SU-DHL-6 (cell line): ENCODE measurements around the gene CTDSP1.
A peak's percentile ranks its signal among the peaks of the same experiment; 100 is the strongest.

Experiments used
- H2AFZ ChIP-seq: fragments of 200-600 bp; sonication (generic); 2 replicates; pipeline ENCODE4 v1.6.1; 2014; ENCODE audit warnings: low read depth, mild to moderate bottlenecking, moderate library complexity, mixed read lengths, antibody characterized with exemption, low read length; ENCODE audit not compliant: severe bottlenecking
- H3F3A ChIP-seq: fragments of 200-600 bp; shearing (Covaris generic); 2 replicates; pipeline ENCODE4 v1.6.0; 2016; ENCODE audit warnings: antibody characterized with exemption, mild to moderate bottlenecking; ENCODE audit not compliant: insufficient read depth
- H3K27ac ChIP-seq: fragments of 200-600 bp; sonication (generic); 2 replicates; pipeline ENCODE4 v1.5.1; 2016; ENCODE audit warnings: low read depth, mild to moderate bottlenecking, low read length, moderate library complexity, mixed read lengths
- H3K27me3 ChIP-seq: fragments of 200-600 bp; sonication (generic), shearing (Covaris generic); 2 replicates; pipeline ENCODE4 v1.6.0; 2014; ENCODE audit warnings: mild to moderate bottlenecking, low read length
- H3K36me3 ChIP-seq: fragments of 200-600 bp; sonication (generic); 2 replicates; pipeline ENCODE4 v1.6.1; 2014; ENCODE audit warnings: mild to moderate bottlenecking, low read length, mixed read lengths
- H3K4me2 ChIP-seq: fragments of 300-600, 200-600 bp; shearing (Covaris generic), sonication (generic); 2 replicates; pipeline ENCODE4 v1.6.0; 2014; ENCODE audit warnings: low read length, low read depth, mild to moderate bottlenecking; ENCODE audit not compliant: poor library complexity, severe bottlenecking
- H3K4me3 ChIP-seq: fragments of 200-600 bp; sonication (generic); 2 replicates; pipeline ENCODE4 v1.5.1; 2014; ENCODE audit warnings: antibody characterized with exemption, low read length, mild to moderate bottlenecking, mixed read lengths; ENCODE audit not compliant: insufficient read depth, poor library complexity, severe bottlenecking
- H3K79me2 ChIP-seq: fragments of 200-600 bp; sonication (generic); 2 replicates; pipeline ENCODE4 v1.6.1; 2014; ENCODE audit warnings: mild to moderate bottlenecking, low read length, moderate library complexity; ENCODE audit not compliant: insufficient read depth
- H3K9ac ChIP-seq: fragments of 200-600 bp; sonication (generic); 2 replicates; pipeline ENCODE4 v1.7.0; 2014; ENCODE audit warnings: mild to moderate bottlenecking, low read length
- H3K9me2 ChIP-seq: fragments of 200-600 bp; sonication (generic); replicated peaks from 2 replicates; pipeline ENCODE4 v1.6.1; 2014; ENCODE audit warnings: low read length; ENCODE audit not compliant: insufficient read depth
- H3K9me3 ChIP-seq: fragments of 200-600 bp; sonication (generic); 2 replicates; pipeline ENCODE4 v1.6.1; 2014; ENCODE audit warnings: low read length, mixed read lengths; ENCODE audit not compliant: insufficient read depth
- H4K20me1 ChIP-seq: fragments of 200-600 bp; sonication (generic); 2 replicates; pipeline ENCODE4 v1.6.1; 2014; ENCODE audit warnings: low read depth, mild to moderate bottlenecking, antibody characterized with exemption, low read length, moderate library complexity, mixed read lengths
- CTCF ChIP-seq: fragments of 200-600 bp; sonication (generic); IDR thresholded peaks from one replicate; pipeline ENCODE4 v1.5.1; 2017; ENCODE audit warnings: antibody characterized with exemption, mild to moderate bottlenecking, low read length, moderate library complexity; ENCODE audit not compliant: insufficient read depth, poor library complexity, severe bottlenecking
- EZH2phosphoT487 ChIP-seq: fragments of 200-600 bp; sonication (generic), shearing (Covaris generic); conservative IDR thresholded peaks from 2 replicates; pipeline ENCODE4 v1.6.1; 2018; ENCODE audit warnings: mild to moderate bottlenecking, antibody characterized with exemption, low read length, moderate library complexity, mixed read lengths

CTDSP1 gene

GRCh38 chr2:218395826-218396687 lies 3.6 kb upstream of the CTDSP1 start:
- peak overlapping the region; percentile 64 for H3K9ac ChIP-seq
- H3K4me3 ChIP-seq: peak overlapping the region; percentile 85
- peaks cover 7% of the 10 kb centered on the region; the same call in 1 of the 2 replicates for H3K79me2 ChIP-seq
- peak; percentile 84 for TF ChIP-seq CTCF
- no peak for TF ChIP-seq EZH2phosphoT487
- H3K36me3 ChIP-seq: no peaks in the 10 kb centered on the region
- H3K4me2 ChIP-seq: peak overlapping the region; percentile 71
- H2AFZ ChIP-seq: peak overlapping the region; percentile 98
- no peaks in the 10 kb centered on the region for H4K20me1 ChIP-seq
- no peaks in the 10 kb centered on the region for H3F3A ChIP-seq
- peak overlapping the region; percentile 71 for H3K27ac ChIP-seq
- H3K9me2 ChIP-seq: no peaks in the 10 kb centered on the region
- no peaks in the 10 kb centered on the region for H3K9me3 ChIP-seq
- H3K27me3 ChIP-seq: no peaks in the 10 kb centered on the region

- H3K9me3 ChIP-seq: no peaks in the 10 kb centered on the region
- no peak for TF ChIP-seq EZH2phosphoT487
- TF ChIP-seq CTCF: no peak
- no peaks in the 10 kb centered on the region for H3K9me2 ChIP-seq
- H2AFZ ChIP-seq: peak overlapping the region; percentile 98
- no peaks in the 10 kb centered on the region for H3K36me3 ChIP-seq
- peak overlapping the region; percentile 71; the same call in 1 of the 2 replicates for H3K27ac ChIP-seq
- H3K4me3 ChIP-seq: peak overlapping the region; percentile 85
- H3K79me2 ChIP-seq: peaks cover 11% of the 10 kb centered on the region; the same call in 1 of the 2 replicates
- H3K9ac ChIP-seq: peak overlapping the region; percentile 64
- no peaks in the 10 kb centered on the region for H3K27me3 ChIP-seq
- H3K4me2 ChIP-seq: peak overlapping the region; percentile 71
- no peaks in the 10 kb centered on the region for H3F3A ChIP-seq
- no peaks in the 10 kb centered on the region for H4K20me1 ChIP-seq
Observed at GRCh38 chr2:218396688-218397462, 2.8 kb upstream of the CTDSP1 start.

- Histone ChIP-seq H3K36me3 (no peaks in the 10 kb centered on the region), H3K27me3 (no peaks in the 10 kb centered on the region), H3K27ac (no peak overlapping the region), H3K4me2 (no peak overlapping the region), H3K9ac (no peak overlapping the region), H2AFZ (no peak overlapping the region), H3K9me3 (no peaks in the 10 kb centered on the region), H3K4me3 (no peak overlapping the region), H4K20me1 (no peaks in the 10 kb centered on the region), H3K79me2 (peaks cover 11% of the 10 kb centered on the region; the same call in 1 of the 2 replicates), H3K9me2 (no peaks in the 10 kb centered on the region), H3F3A (no peaks in the 10 kb centered on the region)
- no peak for TF ChIP-seq CTCF
- TF ChIP-seq EZH2phosphoT487: no peak
Observed at GRCh38 chr2:218397463-218397819, 2.2 kb upstream of the CTDSP1 start.
